ELF-1 (cell line): Measurements from ENCODE around the gene RALY.

Experiments used
- DNase-seq: peaks from one replicate; pipeline ENCODE4 v3.0.0-alpha.2; 2016; ENCODE audit warnings: low read depth, low spot score

RALY gene

DNA sequence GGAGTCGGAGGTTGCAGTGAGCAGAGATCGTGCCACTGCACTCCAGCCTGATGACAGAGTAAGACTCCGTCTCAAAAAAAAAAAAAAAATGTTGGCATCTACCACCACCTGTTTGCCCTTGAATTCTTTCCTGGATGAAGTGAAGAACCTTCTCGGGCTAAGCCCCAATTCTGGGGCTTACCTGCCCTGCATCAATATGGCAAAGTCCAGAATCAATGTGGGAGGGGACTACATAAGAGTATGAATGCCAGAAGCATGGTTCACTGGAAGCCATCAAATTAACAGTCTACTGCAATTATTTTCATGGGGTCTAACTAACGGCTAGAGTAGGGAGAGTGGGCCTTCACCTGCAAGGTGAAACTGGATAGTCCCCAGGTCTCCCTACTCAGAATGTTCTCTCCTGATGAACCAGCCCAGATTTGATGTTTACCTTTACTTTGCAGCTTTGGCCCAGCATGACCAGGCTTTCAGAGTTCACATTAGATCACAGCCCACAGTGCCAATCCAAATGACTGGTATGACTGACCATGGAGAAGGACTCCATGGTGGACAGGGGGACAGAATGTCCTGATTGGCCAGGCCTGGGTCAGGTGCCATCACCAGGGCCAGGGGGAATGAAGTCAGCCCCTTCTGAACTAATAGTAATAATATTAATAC, 7.0 kb upstream of the RALY start:
- DNase-seq, result no peak

- DNase-seq, result no peak
These were observed 3.6 kb upstream of the RALY start for GRCh38 chr20:33990075-33990474.

- no peak for DNase-seq
These were observed 2.2 kb upstream of the RALY start for GRCh38 chr20:33991502-33991901.

DNA sequence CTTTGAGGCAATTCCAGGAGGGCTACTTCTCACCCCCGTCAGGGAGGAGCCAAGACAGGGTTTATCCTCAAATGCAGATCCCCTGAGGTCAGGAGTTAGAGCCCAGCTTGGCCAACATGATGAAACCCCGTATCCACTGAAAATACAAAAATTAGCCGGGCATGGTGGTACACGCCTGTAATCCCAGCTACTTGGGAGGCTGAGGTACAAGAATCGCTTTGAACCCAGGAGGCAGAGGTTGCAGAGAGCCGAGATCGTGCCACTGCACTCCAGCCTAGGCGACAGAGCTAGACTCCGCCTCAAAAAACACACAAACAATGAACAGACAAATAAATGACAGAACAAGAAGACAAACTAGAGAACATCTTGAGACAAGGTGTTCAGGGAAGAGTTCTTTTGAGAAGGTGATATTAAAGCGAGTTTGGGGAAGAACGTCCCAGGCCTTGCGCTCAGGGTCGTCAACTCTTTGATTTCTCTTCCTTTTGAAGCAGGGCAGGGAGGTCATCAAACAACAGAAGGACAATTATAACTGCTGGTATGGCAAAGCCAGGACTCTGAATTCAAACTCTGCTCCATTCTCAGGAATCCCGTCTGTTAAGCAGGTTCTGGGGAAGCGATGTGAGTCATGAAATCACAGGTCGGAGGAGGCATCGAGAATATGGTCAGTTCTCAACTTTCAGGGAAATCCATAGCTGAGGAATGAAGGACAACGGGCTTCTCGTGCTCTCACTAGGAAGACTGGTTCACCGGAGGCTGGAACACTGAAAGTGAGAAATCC, 1.4 kb upstream of the RALY start:
- DNase-seq, result peak; percentile 23

DNA sequence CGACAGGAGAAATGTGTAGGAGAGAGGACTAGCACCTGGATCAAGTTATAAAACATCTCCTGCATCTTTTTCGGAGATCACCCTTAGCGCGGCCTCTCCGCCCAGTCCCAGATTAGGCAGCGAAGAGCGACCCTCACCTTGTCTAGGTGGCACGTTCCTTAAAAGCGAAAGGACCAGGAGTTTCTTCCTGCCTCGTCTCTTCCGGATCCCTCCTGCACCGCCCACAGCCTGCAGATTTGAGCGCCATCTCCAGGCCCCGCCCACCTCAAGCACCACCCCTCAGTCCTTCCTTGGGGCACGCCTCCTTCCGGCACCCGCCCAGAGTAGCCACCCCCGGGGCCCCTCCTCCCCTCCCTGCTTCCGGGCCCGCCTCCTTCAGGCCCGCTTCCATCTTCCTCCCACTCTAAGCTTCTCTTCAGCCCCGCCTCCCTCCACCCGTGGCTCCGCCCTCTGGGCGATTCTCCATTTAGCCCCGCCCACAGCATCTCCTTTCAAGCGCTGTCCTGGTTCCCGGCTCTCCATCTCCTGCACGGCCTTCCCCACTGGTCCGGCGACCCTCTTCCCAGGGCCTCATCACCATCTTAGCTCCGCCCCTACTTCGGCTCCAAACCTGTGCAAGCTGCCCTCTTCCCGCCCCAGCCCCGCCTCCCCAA, 662 bp upstream of the RALY start:
- DNase-seq, result peak; percentile 100

- peak; percentile 91 for DNase-seq
These were observed 657 bp downstream of the RALY start for GRCh38 chr20:33994222-33994913.

- peak; percentile 23 for DNase-seq
These were observed 1.5 kb downstream of the RALY start for GRCh38 chr20:33995053-33995831.

DNA sequence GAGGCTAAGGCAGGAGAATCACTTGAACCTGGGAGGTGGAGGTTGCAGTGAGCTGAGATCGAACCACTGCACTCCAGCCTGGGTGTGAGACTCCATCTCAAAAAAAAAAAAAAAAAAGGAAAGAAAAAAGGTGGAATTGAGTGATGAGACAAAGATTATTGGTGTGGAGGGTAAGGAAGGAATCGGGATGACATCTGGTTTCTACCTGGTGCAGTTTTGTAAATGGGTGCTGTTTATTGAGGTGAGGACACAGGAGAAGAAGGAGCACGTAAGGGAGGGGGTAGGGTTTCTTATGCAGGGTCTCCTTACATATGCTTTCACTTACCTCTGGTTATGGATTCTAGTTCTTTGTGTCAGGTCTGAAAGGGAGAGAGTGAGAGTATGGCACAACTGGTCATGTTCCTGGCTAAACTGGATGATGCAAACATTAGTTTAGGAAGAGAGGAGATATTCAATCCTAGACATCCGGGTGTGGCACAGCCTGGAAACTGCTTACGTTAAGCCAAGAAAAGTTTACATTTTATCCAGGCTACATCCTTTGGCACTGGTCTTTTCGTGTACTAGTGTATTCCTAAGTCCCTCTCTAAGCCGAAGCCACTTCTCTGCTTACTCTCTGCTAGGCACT, 5.4 kb downstream of the RALY start:
- no peak for DNase-seq

DNA sequence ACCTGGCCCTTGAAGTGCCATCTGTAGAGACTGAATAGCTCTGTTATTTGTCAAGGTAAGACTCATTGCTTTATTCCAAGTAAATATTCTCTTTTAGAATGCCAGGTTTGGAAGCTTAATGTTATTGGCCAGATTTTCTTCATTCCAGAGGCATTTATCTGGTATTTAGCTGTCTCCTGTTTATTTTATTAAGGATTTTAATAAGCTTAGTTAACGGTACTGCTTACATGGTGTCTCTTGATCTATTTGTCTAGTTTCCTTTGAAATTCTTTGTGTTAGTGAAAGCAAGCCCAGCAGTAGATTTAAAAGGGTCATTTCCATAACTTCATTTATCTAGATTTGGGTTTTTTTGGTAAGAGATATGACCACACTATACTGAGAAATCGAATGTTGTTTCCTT, 7.7 kb downstream of the RALY start:
- DNase-seq, result no peak

- DNase-seq, result no peak
These were observed 10.5 kb downstream of the RALY start for GRCh38 chr20:34004227-34004626.

- no peak for DNase-seq
These were observed 11.2 kb downstream of the RALY start for GRCh38 chr20:34004790-34005457.

DNA sequence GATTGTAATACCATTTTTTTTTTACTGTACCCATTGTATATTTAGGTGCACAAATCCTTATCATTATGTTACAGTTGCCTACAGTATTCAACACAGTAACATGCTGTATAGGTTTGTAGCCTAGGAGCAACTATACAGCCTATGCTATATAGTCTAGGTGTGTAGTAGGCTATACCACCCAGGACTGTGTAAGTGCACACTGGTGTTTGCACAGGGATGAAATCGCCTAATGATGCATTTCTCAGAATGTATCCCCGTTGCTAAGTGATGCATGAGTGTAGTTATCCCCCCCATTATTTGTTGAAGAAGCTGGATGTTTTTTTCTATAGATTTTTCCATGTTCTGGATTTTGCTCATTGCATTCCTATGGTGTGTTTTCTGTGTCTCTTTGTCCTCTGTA, 12.9 kb downstream of the RALY start:
- DNase-seq, result no peak

DNA sequence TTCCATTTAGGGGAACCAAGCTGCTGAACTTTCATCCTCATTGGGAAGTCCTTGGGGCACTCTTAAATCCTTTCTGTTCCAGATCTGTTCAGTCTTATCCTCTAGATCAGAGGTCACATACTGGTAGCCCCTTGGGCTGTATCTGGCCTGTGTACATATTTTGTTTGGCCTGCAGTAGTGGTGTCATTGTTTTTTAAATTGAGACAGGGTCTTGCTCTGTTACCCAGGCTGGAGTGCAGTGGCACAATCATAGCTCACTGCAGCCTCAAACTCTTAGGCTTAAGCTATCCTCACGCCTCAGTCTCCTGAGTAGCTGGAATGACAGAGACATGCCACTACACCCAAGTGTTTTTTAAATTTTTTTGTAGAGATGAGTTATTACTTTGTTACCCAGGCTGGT, 14.8 kb downstream of the RALY start:
- DNase-seq, result no peak

GRCh38 chr20:34010405-34010931, 16.8 kb downstream of the RALY start:
- peak; percentile 52 for DNase-seq

DNA sequence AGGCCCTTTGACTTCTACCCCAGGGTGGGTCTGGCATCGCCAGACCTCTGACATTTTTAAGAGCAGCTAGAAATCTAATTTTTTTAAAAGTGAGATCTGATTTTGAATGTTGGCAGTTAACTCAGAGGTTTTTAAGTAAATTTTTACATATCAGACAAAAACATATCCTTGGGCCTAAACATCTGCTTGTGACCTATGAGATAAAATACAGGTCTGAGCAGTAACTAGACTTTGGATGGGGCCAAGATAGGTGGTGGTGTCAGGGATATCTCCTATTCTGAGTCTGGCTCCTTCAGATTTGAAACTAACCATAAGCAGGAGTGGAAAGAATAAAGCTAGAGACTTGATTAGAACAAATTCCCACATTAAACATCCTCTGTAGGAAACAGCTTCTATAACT, 17.6 kb downstream of the RALY start:
- DNase-seq, result no peak

DNA sequence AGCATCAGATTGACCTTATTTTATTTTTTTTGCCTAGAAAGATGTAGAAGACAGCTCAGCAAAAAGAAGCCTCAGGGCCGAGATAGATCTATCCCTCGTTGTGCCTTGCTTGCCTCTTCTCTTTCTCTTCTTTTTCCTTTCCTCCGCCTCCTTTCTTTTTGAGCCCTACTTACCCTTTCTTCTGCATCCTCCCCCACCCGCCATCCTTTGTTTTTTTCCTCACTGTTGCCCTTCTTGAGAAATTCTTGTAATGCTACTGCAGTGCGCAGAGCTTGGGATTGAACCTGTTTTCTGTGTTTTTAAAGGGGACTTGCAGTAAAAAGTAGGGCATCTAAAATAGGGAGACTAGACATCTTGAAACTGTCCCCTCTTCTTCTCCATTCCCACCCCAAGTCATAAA, 18.6 kb downstream of the RALY start:
- peak; percentile 20 for DNase-seq

GRCh38 chr20:34012735-34013134, 19.0 kb downstream of the RALY start:
- DNase-seq, result no peak

DNA sequence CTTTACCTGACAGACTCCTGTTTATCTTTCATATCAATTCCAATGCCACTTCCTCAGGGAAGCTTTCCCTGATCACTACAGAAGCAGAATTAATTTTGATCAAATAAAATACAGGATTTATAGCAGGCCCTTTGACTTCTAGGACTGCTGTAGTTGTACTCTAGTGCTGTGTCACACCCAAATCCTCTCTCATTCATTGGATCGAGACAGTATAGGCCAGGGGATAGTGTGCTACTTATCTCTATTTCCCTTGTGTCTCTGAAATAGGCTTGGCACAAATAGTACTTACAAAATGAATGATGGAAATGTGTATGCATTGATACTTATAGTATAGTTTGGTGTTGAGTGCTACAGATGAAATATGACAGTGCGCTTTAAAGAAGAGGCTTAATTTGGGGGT, 19.8 kb downstream of the RALY start:
- DNase-seq, result no peak

DNA sequence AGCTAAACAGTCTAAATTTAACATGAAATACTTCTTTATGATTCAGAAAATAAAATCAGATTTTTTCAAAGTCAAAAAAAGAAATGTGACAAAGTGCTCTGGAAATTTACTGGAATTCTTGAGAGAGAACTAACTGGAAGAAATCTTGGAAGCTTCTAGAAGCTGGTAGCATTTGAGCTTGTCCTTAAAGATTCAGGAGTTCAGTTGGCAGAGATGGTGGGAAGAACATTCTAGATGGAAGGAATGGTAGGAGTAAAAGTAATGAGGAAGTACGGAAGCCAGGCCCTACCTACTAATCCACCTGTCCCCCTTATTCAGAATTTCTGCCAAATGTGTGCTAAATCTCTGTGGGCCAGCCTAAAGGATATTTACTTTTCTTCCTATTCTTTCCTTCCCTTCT, 21.2 kb downstream of the RALY start:
- DNase-seq, result no peak
